Peyer's patch (tissue), 4 donors: ENCODE results near the gene PIK3C2G.

Experiments
- CTCF ChIP-seq, 6 experiments: fragments of 450-650 bp in 4 of 6; fragments of 200-600 bp in 2 of 6; sonication (generic) in 1 of 6; IDR thresholded peaks; one replicate each; pipeline ENCODE4 v1.5.1; 2017 to 2019; ENCODE audit warnings: antibody characterized with exemption in 6 of 6, mild to moderate bottlenecking in 3 of 6, moderate library complexity in 1 of 6
- POLR2A ChIP-seq, 2 donors: fragments of 450-650 bp; IDR thresholded peaks; one replicate each; pipeline ENCODE4 v1.5.1; 2017; ENCODE audit warnings: antibody characterized with exemption in 2 of 2, mild to moderate bottlenecking in 2 of 2, moderate library complexity in 2 of 2

DNA sequence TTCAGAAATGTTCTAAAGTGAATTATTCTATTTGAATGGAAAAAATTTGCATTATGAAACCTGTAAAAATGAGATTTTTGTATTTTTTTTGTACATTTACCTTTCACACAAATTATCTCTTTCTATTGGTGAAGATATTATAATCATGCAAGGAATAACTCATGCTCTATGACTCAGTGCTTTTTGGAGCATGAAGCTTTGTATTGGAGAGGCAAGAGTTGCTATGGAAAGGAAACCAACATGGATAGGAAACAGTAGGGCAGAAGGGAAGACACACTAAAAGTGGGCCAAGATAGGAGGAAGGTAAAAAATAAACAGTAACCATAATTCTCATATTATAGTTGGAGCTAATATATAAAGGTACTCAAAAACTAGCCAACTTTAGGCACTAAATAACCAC lies 397.5 kb downstream of the PIK3C2G start:
- no peak for TF ChIP-seq POLR2A (IDR thresholded peaks at IDR 0.05)
- TF ChIP-seq CTCF (IDR thresholded peaks at IDR 0.05), result no peak
